Measurements from ENCODE around the gene NTMT2. TPM values are rescaled to one million over a fixed set of nuclear protein-coding genes. Genes with fewer than 3 reads are reported as not detected.

NTMT2 gene
- total and polyA plus RNA-seq, 9 of the 15 experiments (the other 6 are each of a cell fraction or from before 2014, with no cell fraction given), result not detected

GRCh38 chr1:170182442-170182841 lies 36.7 kb downstream of the NTMT2 start (continued):
- TF ChIP-seq NBN (IDR thresholded peaks at IDR 0.05; ENCODE audit: low read depth) (no peak), ERF (CRISPR knock-in tag; IDR thresholded peaks at IDR 0.05) (peak; percentile 67; the same call in 1 of the 2 replicates), ZNF408 (CRISPR knock-in tag; IDR thresholded peaks at IDR 0.05; ENCODE audit: low read depth) (no peak), TCFL5 (CRISPR knock-in tag; conservative IDR thresholded peaks at IDR 0.05) (no peak), MEF2D (tag; conservative IDR thresholded peaks at IDR 0.05; ENCODE audit: low read depth) (0 out of 2 replicates have a peak, but pooled peaks have one; percentile 48), SOX6 (IDR thresholded peaks at IDR 0.05) (no peak), HDAC1 (IDR thresholded peaks at IDR 0.05) (no peak), SMAD3 (CRISPR knock-in tag; conservative IDR thresholded peaks at IDR 0.05) (peak; percentile 81; the same call in 1 of the 2 replicates), ZNF239 (CRISPR knock-in tag; IDR thresholded peaks at IDR 0.05) (0 out of 2 replicates have a peak, but pooled peaks have one; percentile 20), TAF7 (tag; IDR thresholded peaks at IDR 0.05) (no peak), ZNF165 (CRISPR knock-in tag; IDR thresholded peaks at IDR 0.05; ENCODE audit: borderline replicate concordance) (peak; percentile 88), IFI16 (CRISPR knock-in tag; IDR thresholded peaks at IDR 0.05) (no peak)
- TF ChIP-seq, protein P1, sequence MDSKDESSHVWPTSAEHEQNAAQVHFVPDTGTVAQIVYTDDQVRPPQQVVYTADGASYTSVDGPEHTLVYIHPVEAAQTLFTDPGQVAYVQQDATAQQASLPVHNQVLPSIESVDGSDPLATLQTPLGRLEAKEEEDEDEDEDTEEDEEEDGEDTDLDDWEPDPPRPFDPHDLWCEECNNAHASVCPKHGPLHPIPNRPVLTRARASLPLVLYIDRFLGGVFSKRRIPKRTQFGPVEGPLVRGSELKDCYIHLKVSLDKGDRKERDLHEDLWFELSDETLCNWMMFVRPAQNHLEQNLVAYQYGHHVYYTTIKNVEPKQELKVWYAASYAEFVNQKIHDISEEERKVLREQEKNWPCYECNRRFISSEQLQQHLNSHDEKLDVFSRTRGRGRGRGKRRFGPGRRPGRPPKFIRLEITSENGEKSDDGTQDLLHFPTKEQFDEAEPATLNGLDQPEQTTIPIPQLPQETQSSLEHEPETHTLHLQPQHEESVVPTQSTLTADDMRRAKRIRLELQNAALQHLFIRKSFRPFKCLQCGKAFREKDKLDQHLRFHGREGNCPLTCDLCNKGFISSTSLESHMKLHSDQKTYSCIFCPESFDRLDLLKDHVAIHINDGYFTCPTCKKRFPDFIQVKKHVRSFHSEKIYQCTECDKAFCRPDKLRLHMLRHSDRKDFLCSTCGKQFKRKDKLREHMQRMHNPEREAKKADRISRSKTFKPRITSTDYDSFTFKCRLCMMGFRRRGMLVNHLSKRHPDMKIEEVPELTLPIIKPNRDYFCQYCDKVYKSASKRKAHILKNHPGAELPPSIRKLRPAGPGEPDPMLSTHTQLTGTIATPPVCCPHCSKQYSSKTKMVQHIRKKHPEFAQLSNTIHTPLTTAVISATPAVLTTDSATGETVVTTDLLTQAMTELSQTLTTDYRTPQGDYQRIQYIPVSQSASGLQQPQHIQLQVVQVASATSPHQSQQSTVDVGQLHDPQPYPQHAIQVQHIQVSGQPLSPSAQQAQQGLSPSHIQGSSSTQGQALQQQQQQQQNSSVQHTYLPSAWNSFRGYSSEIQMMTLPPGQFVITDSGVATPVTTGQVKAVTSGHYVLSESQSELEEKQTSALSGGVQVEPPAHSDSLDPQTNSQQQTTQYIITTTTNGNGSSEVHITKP (IDR thresholded peaks at IDR 0.05; ENCODE audit: partially characterized antibody), result no peak
- TF ChIP-seq, protein P2, sequence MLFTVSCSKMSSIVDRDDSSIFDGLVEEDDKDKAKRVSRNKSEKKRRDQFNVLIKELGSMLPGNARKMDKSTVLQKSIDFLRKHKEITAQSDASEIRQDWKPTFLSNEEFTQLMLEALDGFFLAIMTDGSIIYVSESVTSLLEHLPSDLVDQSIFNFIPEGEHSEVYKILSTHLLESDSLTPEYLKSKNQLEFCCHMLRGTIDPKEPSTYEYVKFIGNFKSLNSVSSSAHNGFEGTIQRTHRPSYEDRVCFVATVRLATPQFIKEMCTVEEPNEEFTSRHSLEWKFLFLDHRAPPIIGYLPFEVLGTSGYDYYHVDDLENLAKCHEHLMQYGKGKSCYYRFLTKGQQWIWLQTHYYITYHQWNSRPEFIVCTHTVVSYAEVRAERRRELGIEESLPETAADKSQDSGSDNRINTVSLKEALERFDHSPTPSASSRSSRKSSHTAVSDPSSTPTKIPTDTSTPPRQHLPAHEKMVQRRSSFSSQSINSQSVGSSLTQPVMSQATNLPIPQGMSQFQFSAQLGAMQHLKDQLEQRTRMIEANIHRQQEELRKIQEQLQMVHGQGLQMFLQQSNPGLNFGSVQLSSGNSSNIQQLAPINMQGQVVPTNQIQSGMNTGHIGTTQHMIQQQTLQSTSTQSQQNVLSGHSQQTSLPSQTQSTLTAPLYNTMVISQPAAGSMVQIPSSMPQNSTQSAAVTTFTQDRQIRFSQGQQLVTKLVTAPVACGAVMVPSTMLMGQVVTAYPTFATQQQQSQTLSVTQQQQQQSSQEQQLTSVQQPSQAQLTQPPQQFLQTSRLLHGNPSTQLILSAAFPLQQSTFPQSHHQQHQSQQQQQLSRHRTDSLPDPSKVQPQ (CRISPR knock-in tag; IDR thresholded peaks at IDR 0.05; ENCODE audit: borderline replicate concordance), result no peak
